ENCODE data around the gene EFCAB6. TPM values are rescaled to one million over a fixed set of nuclear protein-coding genes. Genes with fewer than 3 reads are reported as not detected.

The EFCAB6 gene
- total RNA-seq, 3 donors from 2014 or later = 3.0 to 9.8 (median 5.9) TPM

GRCh38 chr22:43635101-43635500 is 177.0 kb downstream of the EFCAB6 start:
- intact Hi-C loops (cut with DNase I; ENCODE audit: low total_unique reads) = no loop called here
- Histone ChIP-seq H3K4me3 (no peak overlapping the region), H3K36me3 (no peaks in the 10 kb centered on the region), H3K4me1 (no peaks in the 10 kb centered on the region), H3K9me3 (peaks cover 0 to 11% of the 10 kb centered on the region in 2 donors), H3K27me3 (no peaks in the 10 kb centered on the region), H3K27ac (no peak overlapping the region)
- TF ChIP-seq CTCF (IDR thresholded peaks at IDR 0.05) (no peak), POLR2A (IDR thresholded peaks at IDR 0.05) (no peak), POLR2AphosphoS5 (IDR thresholded peaks at IDR 0.05) (no peak)
- no peak for DNase-seq (ENCODE audit: low spot score in 2 of 2)

GRCh38 chr22:43634316-43634715 is 177.8 kb downstream of the EFCAB6 start:
- intact Hi-C loops (cut with DNase I; ENCODE audit: low total_unique reads) = no loop called here
- H3K4me3 ChIP-seq = no peak overlapping the region
- no peaks in the 10 kb centered on the region for H3K27me3 ChIP-seq
- no peaks in the 10 kb centered on the region for H3K4me1 ChIP-seq
- H3K36me3 ChIP-seq = no peaks in the 10 kb centered on the region
- TF ChIP-seq CTCF (IDR thresholded peaks at IDR 0.05) = no peak
- TF ChIP-seq POLR2A (IDR thresholded peaks at IDR 0.05) = no peak
- TF ChIP-seq POLR2AphosphoS5 (IDR thresholded peaks at IDR 0.05) = no peak
- DNase-seq (ENCODE audit: low spot score in 2 of 2) = no peak
- peaks cover 0 to 7% of the 10 kb centered on the region in 2 donors for H3K9me3 ChIP-seq
- H3K27ac ChIP-seq = no peak overlapping the region

- Histone ChIP-seq H3K4me3 (no peak overlapping the region), H3K27me3 (no peaks in the 10 kb centered on the region), H3K36me3 (no peaks in the 10 kb centered on the region), H3K9me3 (peaks cover 0 to 1% of the 10 kb centered on the region in 2 donors), H3K27ac (no peak overlapping the region), H3K4me1 (no peaks in the 10 kb centered on the region)
- DNase-seq (ENCODE audit: low spot score in 2 of 2) = no peak
- no peak for TF ChIP-seq POLR2A (IDR thresholded peaks at IDR 0.05)
- TF ChIP-seq CTCF (IDR thresholded peaks at IDR 0.05) = no peak
- TF ChIP-seq POLR2AphosphoS5 (IDR thresholded peaks at IDR 0.05) = no peak
- intact Hi-C loops (cut with DNase I; ENCODE audit: low total_unique reads) = no loop called here
Measured at GRCh38 chr22:43633631-43634285, 178.3 kb downstream of the EFCAB6 start.

- H3K4me1 ChIP-seq = no peaks in the 10 kb centered on the region
- H3K36me3 ChIP-seq = no peaks in the 10 kb centered on the region
- DNase-seq (ENCODE audit: low spot score in 2 of 2) = no peak
- H3K9me3 ChIP-seq = no peaks in the 10 kb centered on the region
- no peak overlapping the region for H3K27ac ChIP-seq
- intact Hi-C loops (cut with DNase I; ENCODE audit: low total_unique reads) = no loop called here
- TF ChIP-seq CTCF (IDR thresholded peaks at IDR 0.05) (no peak), POLR2AphosphoS5 (IDR thresholded peaks at IDR 0.05) (no peak), POLR2A (IDR thresholded peaks at IDR 0.05) (no peak)
- no peaks in the 10 kb centered on the region for H3K27me3 ChIP-seq
- no peak overlapping the region for H3K4me3 ChIP-seq
Measured at GRCh38 chr22:43631846-43632245, 180.3 kb downstream of the EFCAB6 start.

GRCh38 chr22:43631201-43631600 is 180.9 kb downstream of the EFCAB6 start:
- TF ChIP-seq POLR2AphosphoS5 (IDR thresholded peaks at IDR 0.05) (no peak), POLR2A (IDR thresholded peaks at IDR 0.05) (no peak), CTCF (IDR thresholded peaks at IDR 0.05) (no peak)
- intact Hi-C loops (cut with DNase I; ENCODE audit: low total_unique reads) = no loop called here

More at GRCh38 chr22:43631201-43631600, 180.9 kb downstream of the EFCAB6 start:
- no peak overlapping the region for H3K4me3 ChIP-seq
- H3K9me3 ChIP-seq = no peaks in the 10 kb centered on the region
- no peaks in the 10 kb centered on the region for H3K36me3 ChIP-seq
- H3K4me1 ChIP-seq = no peaks in the 10 kb centered on the region
- no peaks in the 10 kb centered on the region for H3K27me3 ChIP-seq
- no peak overlapping the region for H3K27ac ChIP-seq
- no peak for DNase-seq (ENCODE audit: low spot score in 2 of 2)

Measured in breast epithelium (tissue), 4 donors.